IPS DF 4.7 (cell line): ENCODE results near the gene CPPED1.
"Not testable (repeated sequence)": the region's sequence is repeated elsewhere in the genome, so short reads cannot be mapped to it uniquely, and the experiment has no call there.

Source experiments
- DNase-seq: peaks from one replicate; pipeline ENCODE4 v3.0.0-alpha.2; 2013; ENCODE audit warnings: low spot score; ENCODE audit errors: extremely low read depth

Gene CPPED1

DNA sequence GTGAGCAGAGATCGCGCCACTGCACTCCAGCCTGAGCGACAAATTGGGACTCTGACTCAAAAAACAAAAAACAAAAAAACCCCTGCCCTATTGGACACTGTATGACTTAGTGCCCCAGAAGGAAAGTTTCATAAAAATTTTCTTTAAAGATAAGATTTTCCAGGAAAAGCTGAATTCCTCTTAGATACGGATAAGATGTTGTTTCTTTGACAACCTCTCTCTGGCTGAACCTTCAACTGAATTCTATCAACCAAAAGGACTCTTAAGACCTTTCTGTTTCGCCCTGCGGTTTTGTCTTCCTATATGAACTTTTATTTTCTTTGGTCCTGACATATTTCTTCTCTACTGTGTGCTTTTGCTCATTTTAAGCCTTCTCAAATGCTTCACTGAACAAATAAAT, 35.8 kb downstream of the CPPED1 start:
- DNase-seq: no peak

DNA sequence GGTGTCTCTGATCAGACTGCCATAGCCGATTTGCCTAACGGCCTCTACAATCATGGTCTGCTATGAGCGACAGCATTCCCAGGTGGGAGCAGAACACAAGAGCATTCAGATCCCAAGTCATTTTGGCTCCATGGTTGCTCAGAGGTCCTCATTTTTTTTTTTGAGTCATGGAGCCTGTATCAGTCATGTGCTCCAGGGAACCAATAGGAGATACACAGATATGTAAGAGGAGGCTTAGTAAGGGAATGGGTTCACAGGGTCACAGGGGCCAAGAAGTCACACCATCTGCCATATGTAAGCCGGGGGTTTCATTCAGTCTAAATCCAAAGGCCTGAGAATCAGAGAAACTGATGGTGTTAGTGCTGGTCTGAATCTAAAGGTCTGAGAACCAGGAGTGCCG, 36.8 kb downstream of the CPPED1 start:
- no peak for DNase-seq

DNA sequence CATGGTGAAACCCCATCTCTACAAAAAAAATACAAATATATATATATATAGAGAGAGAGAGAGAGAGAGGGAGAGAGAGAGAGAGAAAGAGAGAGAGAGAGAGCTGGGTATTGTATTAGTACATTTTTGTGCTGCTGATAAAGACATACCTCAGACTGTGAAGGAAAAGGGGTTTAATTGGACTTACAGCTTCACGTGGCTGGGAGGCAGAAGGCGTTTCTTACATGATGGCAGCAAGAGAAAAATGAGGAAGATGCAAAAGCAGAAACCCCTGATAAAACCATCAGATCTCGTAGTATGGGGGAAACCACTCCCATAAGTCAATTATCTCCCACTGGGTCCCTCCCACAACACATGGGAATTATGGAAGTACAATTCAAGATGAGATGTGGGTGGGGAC, 37.5 kb downstream of the CPPED1 start:
- not testable (repeated sequence) for DNase-seq

DNA sequence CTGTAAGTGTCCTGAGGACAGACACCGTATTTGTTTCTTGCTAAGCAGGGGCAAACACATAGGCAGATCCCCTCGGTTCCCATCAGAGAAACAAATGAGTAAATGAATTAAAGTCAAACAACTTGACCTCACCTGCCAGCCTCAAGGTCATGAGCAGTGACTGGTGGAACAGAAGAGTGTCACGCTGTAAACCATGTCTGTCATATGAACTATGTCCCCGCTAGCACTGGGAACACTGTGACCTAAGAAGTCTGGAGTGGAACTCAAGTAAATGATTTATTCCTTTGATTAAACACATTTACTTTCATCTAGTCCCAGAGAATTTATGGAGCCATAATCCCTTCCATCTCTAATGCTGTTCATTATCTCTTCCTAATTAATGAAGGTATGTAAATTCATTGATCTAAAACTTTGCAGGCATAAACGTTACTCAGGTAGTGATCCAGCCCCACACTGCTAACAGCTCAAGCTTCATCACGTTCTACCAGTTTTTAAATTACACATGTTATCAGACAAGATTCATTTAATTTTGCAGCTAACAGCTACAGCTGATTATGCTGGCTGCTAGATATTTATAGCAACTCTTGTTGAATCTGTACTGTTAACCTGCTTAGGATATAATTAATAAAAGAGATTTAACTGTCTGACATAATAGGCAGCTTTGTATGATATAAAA, 38.7 kb downstream of the CPPED1 start:
- DNase-seq: no peak

GRCh38 chr16:12763517-12763916, 40.2 kb downstream of the CPPED1 start:
- DNase-seq: no peak

GRCh38 chr16:12760819-12761611, 42.7 kb downstream of the CPPED1 start:
- DNase-seq: no peak

DNA sequence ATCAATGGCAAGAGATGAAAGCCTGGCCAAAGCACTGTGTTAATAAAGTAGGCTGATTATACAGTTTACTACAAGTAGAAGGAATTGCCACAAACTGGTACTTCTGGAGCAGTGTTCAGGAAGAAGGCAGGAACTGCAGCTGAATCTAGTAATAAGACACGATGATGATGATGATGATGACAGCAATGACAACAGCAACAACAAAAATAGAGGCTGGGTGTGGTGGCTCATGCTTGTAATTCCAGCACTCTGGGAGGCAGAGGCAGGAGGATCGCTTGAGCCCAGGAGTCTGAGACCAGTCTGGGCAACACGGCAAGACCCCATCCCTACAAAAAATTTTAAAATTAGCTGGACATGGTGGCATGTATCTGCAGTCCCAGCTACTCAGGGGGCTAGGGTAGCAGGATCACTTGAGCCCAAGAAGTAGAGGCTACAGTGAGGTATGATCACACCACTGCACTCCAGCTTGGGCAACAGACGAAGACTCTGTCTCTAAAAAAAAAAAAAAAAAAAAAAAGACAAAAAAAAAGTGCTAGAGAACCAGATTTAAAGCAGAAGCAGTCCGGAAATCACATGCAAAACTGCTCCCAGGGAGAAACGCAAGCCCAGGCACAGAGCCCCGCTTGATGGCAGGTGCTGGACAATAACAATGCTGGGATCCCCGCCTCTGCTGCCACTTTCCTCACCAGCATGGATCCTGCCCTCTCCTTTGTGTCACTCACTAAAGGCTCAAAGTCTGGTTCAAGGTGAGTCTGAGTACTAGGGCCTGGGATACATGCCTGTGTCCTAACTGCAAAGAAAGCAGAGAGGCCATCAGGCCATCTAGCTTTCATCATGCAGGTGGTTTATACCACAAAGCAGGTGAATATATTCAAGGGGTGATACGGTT, 44.8 kb downstream of the CPPED1 start:
- no peak for DNase-seq

GRCh38 chr16:12758031-12758669, 45.5 kb downstream of the CPPED1 start:
- DNase-seq: no peak

DNA sequence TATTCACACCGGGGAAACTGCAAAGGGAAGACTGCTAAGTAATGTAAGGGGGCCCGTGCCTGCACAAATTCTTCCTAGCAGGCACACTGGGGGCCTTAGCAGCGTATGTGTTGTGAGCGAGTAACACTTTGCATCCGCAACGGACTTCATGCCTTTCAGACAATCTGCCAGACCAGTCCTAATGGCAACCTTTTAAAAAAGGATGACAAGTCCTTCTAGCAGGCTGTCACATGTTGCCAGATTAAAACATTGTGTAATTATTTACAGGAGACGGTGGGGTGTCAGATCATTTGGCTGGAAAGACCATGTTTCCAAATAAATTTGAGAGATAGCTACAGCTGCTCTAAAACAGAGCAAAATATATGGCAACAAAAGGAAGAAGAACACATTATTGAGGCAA, 46.1 kb downstream of the CPPED1 start:
- DNase-seq: no peak

GRCh38 chr16:12754824-12755543, 48.7 kb downstream of the CPPED1 start:
- no peak for DNase-seq

- DNase-seq: no peak
Observed at GRCh38 chr16:12753203-12754023, 50.3 kb downstream of the CPPED1 start.

DNA sequence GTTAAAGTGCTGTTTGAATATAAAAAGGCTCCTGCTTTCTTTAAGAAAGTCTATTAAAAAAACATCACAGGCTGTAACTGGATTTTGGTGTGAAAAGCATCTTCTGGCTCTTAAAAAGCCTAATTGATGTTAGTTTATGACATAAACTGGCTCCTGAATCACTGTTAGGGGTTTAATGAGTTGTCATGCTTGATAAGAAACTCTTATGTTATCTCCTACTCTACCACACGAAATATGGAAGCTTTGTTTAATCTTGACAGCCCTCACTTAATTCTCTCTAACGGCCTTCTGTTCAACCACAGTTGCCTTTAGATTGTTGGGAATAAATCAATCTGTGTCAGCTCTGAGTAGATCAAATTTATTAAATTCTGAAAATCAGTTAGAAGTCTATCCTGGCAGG, 51.5 kb downstream of the CPPED1 start:
- DNase-seq: no peak

GRCh38 chr16:12750554-12750918, 53.2 kb downstream of the CPPED1 start:
- no peak for DNase-seq

GRCh38 chr16:12749076-12749475, 54.6 kb downstream of the CPPED1 start:
- DNase-seq: no peak

DNA sequence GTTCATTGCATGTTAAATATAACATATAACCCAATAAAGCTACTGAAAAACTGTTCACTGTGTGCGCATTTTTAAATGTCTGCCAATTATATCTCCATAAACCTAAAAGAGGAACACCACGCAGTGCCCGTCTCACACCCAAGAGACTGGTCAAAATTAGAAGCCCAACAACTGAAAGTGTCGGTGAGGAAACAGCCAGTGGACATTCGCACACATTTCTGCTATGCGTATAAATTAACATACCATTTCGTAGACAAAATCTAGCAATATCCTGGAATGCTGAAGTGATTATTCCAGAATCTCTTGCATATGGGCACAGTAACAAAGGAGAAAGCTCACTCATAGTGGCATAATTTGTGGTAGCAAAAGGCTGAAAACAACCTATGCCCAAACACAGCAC, 55.9 kb downstream of the CPPED1 start:
- DNase-seq: no peak

DNA sequence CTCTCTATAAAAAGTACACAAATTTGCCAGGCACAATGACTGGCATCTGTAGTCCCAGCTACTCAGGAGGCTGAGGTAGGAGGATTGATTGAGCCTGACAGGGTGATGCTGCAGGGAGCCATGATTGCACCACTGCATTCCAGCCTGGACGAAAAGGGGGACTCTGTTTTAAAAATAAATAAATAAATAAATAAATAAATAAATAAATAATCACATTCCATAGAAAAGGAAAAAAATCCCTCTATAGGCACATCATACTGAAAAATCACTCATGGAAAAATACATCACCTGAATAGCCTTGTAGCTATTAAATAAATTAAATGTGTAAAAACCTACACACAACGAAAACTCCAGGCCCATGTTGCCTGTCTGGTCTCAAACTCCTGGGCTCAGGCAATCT, 56.4 kb downstream of the CPPED1 start:
- no peak for DNase-seq

DNA sequence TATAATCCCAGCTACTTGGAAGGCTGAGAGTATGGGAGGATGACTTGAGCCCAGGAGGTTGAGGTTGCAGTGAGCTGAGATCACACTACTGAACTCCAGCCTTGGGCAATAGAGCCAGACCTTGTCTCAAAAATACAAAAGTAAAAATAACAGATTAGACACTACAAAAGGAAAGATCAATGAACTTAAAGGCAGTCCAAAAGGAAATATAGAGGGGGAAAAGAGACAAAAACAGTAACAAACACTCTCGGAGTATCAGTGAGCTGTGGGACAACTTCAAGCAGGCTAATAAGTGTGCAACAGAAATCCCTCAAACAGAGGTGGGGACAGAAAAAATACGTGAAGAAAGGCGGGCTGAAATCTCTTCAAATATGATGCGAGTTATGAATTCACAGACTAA, 58.8 kb downstream of the CPPED1 start:
- no peak for DNase-seq

GRCh38 chr16:12742741-12743140, 60.9 kb downstream of the CPPED1 start:
- no peak for DNase-seq

- DNase-seq: no peak
Observed at GRCh38 chr16:12740986-12741610, 62.6 kb downstream of the CPPED1 start.

DNA sequence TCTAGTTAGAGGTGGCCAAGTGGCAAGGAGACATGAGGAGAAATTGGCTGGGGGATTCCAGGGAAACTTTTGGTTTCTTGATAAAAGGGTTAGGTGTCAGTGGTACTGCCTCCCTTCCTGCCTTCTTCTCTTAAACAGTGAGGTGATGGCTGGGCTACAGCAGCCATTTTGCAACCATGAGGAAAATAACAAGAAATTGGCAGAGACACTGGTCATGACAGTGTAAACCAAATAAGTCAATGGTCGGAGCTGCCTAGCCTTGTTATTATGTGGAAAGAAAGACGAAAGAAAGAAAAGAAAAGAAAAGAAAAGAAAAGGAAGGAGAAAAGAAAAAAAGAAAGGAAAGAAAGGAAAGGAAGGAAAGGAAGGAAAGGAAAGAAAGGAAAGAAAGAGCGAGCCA, 63.9 kb downstream of the CPPED1 start:
- no peak for DNase-seq
